ENCODE data around the gene ENPP7.

- TF ChIP-seq HDGF (IDR thresholded peaks at IDR 0.05; ENCODE audit: borderline replicate concordance) (no peak), CTBP1 (IDR thresholded peaks at IDR 0.05; ENCODE audit: borderline replicate concordance) (no peak), PKNOX1 (IDR thresholded peaks at IDR 0.05) (no peak), FOXM1 (IDR thresholded peaks at IDR 0.05; ENCODE audit: borderline replicate concordance) (no peak), FOXK2 (IDR thresholded peaks at IDR 0.05) (no peak), TARDBP (IDR thresholded peaks at IDR 0.05) (no peak), SP1 (IDR thresholded peaks at IDR 0.05) (no peak)
Measured at GRCh38 chr17:79777894-79778503, 47.3 kb downstream of the ENPP7 start, which contains the start of gene CBX2.
